IMR-90 (cell line): ENCODE results near the gene BASP1.

Source experiments
- CEBPB ChIP-seq: IDR thresholded peaks from 2 replicates; pipeline ENCODE4 v1.6.1; 2012; ENCODE audit warnings: low read depth, low read length, improper control_type of control experiment
- CTCF ChIP-seq: conservative IDR thresholded peaks from 2 replicates; pipeline ENCODE4 v1.5.1; 2012; ENCODE audit warnings: mild to moderate bottlenecking, low read depth, low read length, improper control_type of control experiment
- FOS ChIP-seq: fragments of 150-350 bp; IDR thresholded peaks from 2 replicates; pipeline ENCODE4 v1.6.1; 2016; ENCODE audit warnings: low read depth, low read length
- MAZ ChIP-seq: IDR thresholded peaks from 2 replicates; pipeline ENCODE4 v1.6.1; 2012; ENCODE audit warnings: low read depth, mild to moderate bottlenecking, low read length, improper control_type of control experiment, moderate library complexity, borderline replicate concordance
- MXI1 ChIP-seq: IDR thresholded peaks from 2 replicates; pipeline ENCODE4 v1.6.1; 2012; ENCODE audit warnings: low read depth, mild to moderate bottlenecking, low read length, moderate library complexity, borderline replicate concordance
- POLR2A ChIP-seq: IDR thresholded peaks from 2 replicates; pipeline ENCODE4 v1.6.1; 2012; ENCODE audit warnings: mild to moderate bottlenecking, low read depth, low read length
- RAD21 ChIP-seq: IDR thresholded peaks from 2 replicates; pipeline ENCODE4 v1.6.1; 2012; ENCODE audit warnings: low read length, improper control_type of control experiment
- RFX5 ChIP-seq: IDR thresholded peaks from 2 replicates; pipeline ENCODE4 v1.8.0; 2012; ENCODE audit warnings: low read depth, mild to moderate bottlenecking, low read length, moderate library complexity
- SMC3 ChIP-seq: fragments of 150-350 bp; IDR thresholded peaks from 2 replicates; pipeline ENCODE4 v1.6.1; 2016; ENCODE audit warnings: low read depth, mild to moderate bottlenecking, antibody characterized with exemption, low read length, moderate library complexity
- USF2 ChIP-seq: fragments of 150-350 bp; IDR thresholded peaks from 2 replicates; pipeline ENCODE4 v1.6.1; 2017; ENCODE audit warnings: mild to moderate bottlenecking, antibody characterized with exemption, low read length, low read depth

GRCh38 chr5:17288570-17288969, 71.1 kb downstream of the BASP1 start:
- no peak for TF ChIP-seq CTCF
- no peak for TF ChIP-seq MXI1
- TF ChIP-seq MAZ, result no peak
- TF ChIP-seq POLR2A, result no peak
- TF ChIP-seq CEBPB, result no peak
- no peak for TF ChIP-seq USF2
- no peak for TF ChIP-seq RAD21
- TF ChIP-seq SMC3, result no peak
- TF ChIP-seq FOS, result no peak
- TF ChIP-seq RFX5, result no peak
